Activated gamma-delta T cell treated with anti-CD3 and anti-CD28 coated beads, Interleukin-2, amount 50 U/mL, for 16 hours (primary cell): Measurements from ENCODE around the gene NUFIP1.
"Not testable (repeated sequence)": the region's sequence is repeated elsewhere in the genome, so short reads cannot be mapped to it uniquely, and the experiment has no call there.

Experiments used
- DNase-seq: peaks from one replicate; pipeline ENCODE4 v3.0.0-alpha.2; 2020; ENCODE audit warnings: low read depth

Gene NUFIP1

GRCh38 chr13:44969551-44970484 is 19.5 kb downstream of the NUFIP1 start:
- no peak for DNase-seq

GRCh38 chr13:44968434-44968815 is 20.8 kb downstream of the NUFIP1 start:
- DNase-seq: no peak

- DNase-seq: no peak
These were observed 21.4 kb downstream of the NUFIP1 start for GRCh38 chr13:44967704-44968433.

- no peak for DNase-seq
These were observed 27.3 kb downstream of the NUFIP1 start for GRCh38 chr13:44961997-44962396.

GRCh38 chr13:44955406-44955805 is 33.9 kb downstream of the NUFIP1 start:
- DNase-seq: no peak

GRCh38 chr13:44954224-44954623 is 35.0 kb downstream of the NUFIP1 start:
- DNase-seq: no peak

- DNase-seq: no peak
These were observed 36.6 kb downstream of the NUFIP1 start for GRCh38 chr13:44952671-44953070.

- no peak for DNase-seq
These were observed 38.1 kb downstream of the NUFIP1 start for GRCh38 chr13:44951184-44951583.

- not testable (repeated sequence) for DNase-seq
These were observed 45.9 kb downstream of the NUFIP1 start for GRCh38 chr13:44943411-44943810.

GRCh38 chr13:44938854-44939253 is 50.4 kb downstream of the NUFIP1 start:
- DNase-seq: no peak

- DNase-seq: no peak
These were observed 53.0 kb downstream of the NUFIP1 start for GRCh38 chr13:44936246-44936645.

GRCh38 chr13:44934724-44935123 is 54.5 kb downstream of the NUFIP1 start:
- no peak for DNase-seq

GRCh38 chr13:44932850-44933251 is 56.4 kb downstream of the NUFIP1 start:
- no peak for DNase-seq

GRCh38 chr13:44932171-44932849 is 57.0 kb downstream of the NUFIP1 start:
- no peak for DNase-seq

- no peak for DNase-seq
These were observed 58.2 kb downstream of the NUFIP1 start for GRCh38 chr13:44930963-44931623.

GRCh38 chr13:44930280-44930679 is 59.0 kb downstream of the NUFIP1 start:
- no peak for DNase-seq

- DNase-seq: no peak
These were observed 59.6 kb downstream of the NUFIP1 start for GRCh38 chr13:44929692-44930091.

- no peak for DNase-seq
These were observed 61.3 kb downstream of the NUFIP1 start for GRCh38 chr13:44927968-44928367.

GRCh38 chr13:44921931-44922758 is 67.1 kb downstream of the NUFIP1 start:
- DNase-seq: no peak

- DNase-seq: no peak
These were observed 67.9 kb downstream of the NUFIP1 start for GRCh38 chr13:44921246-44921877.

GRCh38 chr13:44920013-44920412 is 69.3 kb downstream of the NUFIP1 start:
- DNase-seq: no peak
